Measurements from ENCODE around the gene NOX4. TPM values are rescaled to one million over a fixed set of nuclear protein-coding genes. Genes with fewer than 3 reads are reported as not detected.

Gene NOX4
- total and polyA plus RNA-seq, 2 donors (not counting 1 experiment from before 2014, with no cell fraction given), result not detected

- no peak overlapping the region for H3K4me3 ChIP-seq (ENCODE audit: control extremely low read depth in 1 of 5, extremely low read depth in 1 of 5, insufficient read depth in 1 of 5, low read depth in 2 of 5, low read length in 4 of 5)
- Mint-ChIP-seq H3K9me3 (ENCODE audit: insufficient read depth) (peaks cover 5% of the 10 kb centered on the region), H3K4me3 (no peak overlapping the region), H3K27ac (no peak overlapping the region), H3K4me1 (no peaks in the 10 kb centered on the region), H3K27me3 (no peaks in the 10 kb centered on the region)
- TF ChIP-seq EZH2 (IDR thresholded peaks at IDR 0.05; ENCODE audit: borderline replicate concordance, insufficient read depth, low read depth, low read length, poor library complexity, severe bottlenecking), result no peak
- no peak for TF ChIP-seq CTCF (IDR thresholded peaks at IDR 0.05)
- H3K9me3 ChIP-seq (ENCODE audit: control extremely low read depth in 1 of 3, control insufficient read depth in 2 of 3, insufficient read depth in 1 of 3, low read length in 2 of 3), result no peaks in the 10 kb centered on the region
- no peaks in the 10 kb centered on the region for H3K79me2 ChIP-seq (ENCODE audit: control insufficient read depth, insufficient read depth, low read length)
- no peaks in the 10 kb centered on the region for H4K20me1 ChIP-seq (ENCODE audit: control insufficient read depth, insufficient read depth, low read length, poor library complexity, severe bottlenecking)
- POLR2A ChIA-PET, result no interaction called here
- H3K4me2 ChIP-seq (replicated peaks; ENCODE audit: low read depth, low read length, poor library complexity, severe bottlenecking), result no peak overlapping the region
- no peak overlapping the region for H2AFZ ChIP-seq (ENCODE audit: insufficient read depth, low read depth, low read length, poor library complexity, severe bottlenecking)
- no peaks in the 10 kb centered on the region for H3K27me3 ChIP-seq (replicated peaks in 1 of 4; ENCODE audit: control extremely low read depth in 1 of 4, control insufficient read depth in 3 of 4, insufficient read depth in 4 of 4, low read length in 3 of 4)
- no peaks in the 10 kb centered on the region for H3K4me1 ChIP-seq (ENCODE audit: control insufficient read depth in 2 of 2, insufficient read depth in 2 of 2, low read length in 2 of 2)
- WGBS (ENCODE audit: insufficient coverage), result 100% methylated on average over 1 of the region's 5 CpGs
- DNase-seq, result no peak
- no peak overlapping the region for H3K9ac ChIP-seq (ENCODE audit: low read length)
- ATAC-seq (ENCODE audit: low read depth), result no peak
- H3K27ac ChIP-seq (ENCODE audit: low read length in 2 of 2), result no peak overlapping the region
- intact Hi-C loops (cut with micrococcal nuclease), result no loop called here
- no peaks in the 10 kb centered on the region for H3K36me3 ChIP-seq (replicated peaks in 1 of 2; ENCODE audit: control extremely low read depth in 1 of 2, control insufficient read depth in 1 of 2, extremely low read depth in 1 of 2, insufficient read depth in 2 of 2, low read length in 1 of 2)
- CTCF ChIA-PET, result no interaction called here
Measured at GRCh38 chr11:89443361-89444322, 47.5 kb downstream of the NOX4 start.

- no peaks in the 10 kb centered on the region for H3K79me2 ChIP-seq (ENCODE audit: control insufficient read depth, insufficient read depth, low read length)
- intact Hi-C loops (cut with micrococcal nuclease), result no loop called here
- no peak overlapping the region for H3K27ac ChIP-seq (ENCODE audit: low read length in 2 of 2)
- TF ChIP-seq CTCF (IDR thresholded peaks at IDR 0.05) (no peak), EZH2 (IDR thresholded peaks at IDR 0.05; ENCODE audit: borderline replicate concordance, insufficient read depth, low read depth, low read length, poor library complexity, severe bottlenecking) (no peak)
- no peak overlapping the region for H2AFZ ChIP-seq (ENCODE audit: insufficient read depth, low read depth, low read length, poor library complexity, severe bottlenecking)
- H3K27me3 ChIP-seq (replicated peaks in 1 of 4; ENCODE audit: control extremely low read depth in 1 of 4, control insufficient read depth in 3 of 4, insufficient read depth in 4 of 4, low read length in 3 of 4), result no peaks in the 10 kb centered on the region
- H3K36me3 ChIP-seq (replicated peaks in 1 of 2; ENCODE audit: control extremely low read depth in 1 of 2, control insufficient read depth in 1 of 2, extremely low read depth in 1 of 2, insufficient read depth in 2 of 2, low read length in 1 of 2), result no peaks in the 10 kb centered on the region
- ChIA-PET CTCF (no interaction called here), POLR2A (no interaction called here)
- no peaks in the 10 kb centered on the region for H3K4me1 ChIP-seq (ENCODE audit: control insufficient read depth in 2 of 2, insufficient read depth in 2 of 2, low read length in 2 of 2)
- no peak overlapping the region for H3K4me3 Mint-ChIP-seq
- ATAC-seq (ENCODE audit: low read depth), result no peak
- H3K9me3 Mint-ChIP-seq (ENCODE audit: insufficient read depth), result peaks cover 5% of the 10 kb centered on the region
- H3K4me2 ChIP-seq (replicated peaks; ENCODE audit: low read depth, low read length, poor library complexity, severe bottlenecking), result no peak overlapping the region
- H3K27me3 Mint-ChIP-seq, result no peaks in the 10 kb centered on the region
- H3K4me1 Mint-ChIP-seq, result no peaks in the 10 kb centered on the region
- DNase-seq, result no peak
- no peaks in the 10 kb centered on the region for H3K9me3 ChIP-seq (ENCODE audit: control extremely low read depth in 1 of 3, control insufficient read depth in 2 of 3, insufficient read depth in 1 of 3, low read length in 2 of 3)
- H3K9ac ChIP-seq (ENCODE audit: low read length), result no peak overlapping the region
- no peak overlapping the region for H3K27ac Mint-ChIP-seq
- WGBS (ENCODE audit: insufficient coverage), result no CpG with 5 or more reads among the region's 2 CpGs
- H3K4me3 ChIP-seq (ENCODE audit: control extremely low read depth in 1 of 5, extremely low read depth in 1 of 5, insufficient read depth in 1 of 5, low read depth in 2 of 5, low read length in 4 of 5), result no peak overlapping the region
- no peaks in the 10 kb centered on the region for H4K20me1 ChIP-seq (ENCODE audit: control insufficient read depth, insufficient read depth, low read length, poor library complexity, severe bottlenecking)
Measured at GRCh38 chr11:89442801-89443200, 48.4 kb downstream of the NOX4 start.
